GOT3 (cell line): ENCODE data around the gene IHH.
A peak's percentile ranks its signal among the peaks of the same experiment; 100 is the strongest.

ENCODE experiments used
- DNase-seq: peaks from one replicate; lab custom pipeline; 2025; ENCODE audit warnings: mixed read lengths; lab: John Stamatoyannopoulos, UW

The IHH gene

GRCh38 chr2:219041252-219041651, 19.5 kb downstream of the IHH start, which contains the start of gene CFAP65:
Gene CFAP65, minus strand, starts transcription at chr2:219041516. Its CDS starts 2,468 bp downstream, at chr2:219039048.
- DNase-seq, result no peak

- DNase-seq, result no peak
Measured at GRCh38 chr2:219038600-219038999, 22.1 kb downstream of the IHH start.

DNA sequence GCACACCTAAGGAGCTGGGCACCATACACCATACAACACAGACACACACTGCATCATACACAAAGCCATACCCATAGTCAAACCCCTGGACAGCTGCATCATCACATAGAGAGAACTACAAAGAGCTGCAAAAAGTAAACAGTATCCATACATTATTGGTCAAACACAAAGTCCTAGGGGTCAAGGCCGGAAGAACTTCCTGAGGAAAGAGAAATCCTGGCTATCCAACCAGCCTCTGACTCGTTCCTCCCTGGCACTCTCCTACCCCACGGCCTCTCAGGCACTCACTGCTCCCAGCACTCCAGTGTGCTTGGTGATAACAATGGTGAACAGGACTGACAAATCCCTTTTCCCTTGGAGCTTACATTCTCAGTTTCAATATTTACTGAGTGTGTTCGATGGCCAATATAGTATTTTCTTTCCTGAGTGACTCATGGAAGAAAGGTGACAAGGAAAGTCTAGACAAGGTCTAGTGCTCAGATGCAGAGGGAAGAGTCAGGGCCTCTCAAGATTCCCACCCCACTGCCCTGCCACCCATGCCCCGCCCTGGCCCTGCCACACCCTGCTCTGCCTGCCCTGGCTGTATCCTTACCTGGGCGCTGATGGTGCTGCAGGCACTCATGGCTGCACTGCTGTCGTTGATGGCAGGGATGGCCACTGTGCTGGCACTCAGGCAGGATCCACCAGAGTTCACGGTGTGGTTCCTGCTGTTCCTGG, 22.8 kb downstream of the IHH start:
- DNase-seq, result no peak

DNA sequence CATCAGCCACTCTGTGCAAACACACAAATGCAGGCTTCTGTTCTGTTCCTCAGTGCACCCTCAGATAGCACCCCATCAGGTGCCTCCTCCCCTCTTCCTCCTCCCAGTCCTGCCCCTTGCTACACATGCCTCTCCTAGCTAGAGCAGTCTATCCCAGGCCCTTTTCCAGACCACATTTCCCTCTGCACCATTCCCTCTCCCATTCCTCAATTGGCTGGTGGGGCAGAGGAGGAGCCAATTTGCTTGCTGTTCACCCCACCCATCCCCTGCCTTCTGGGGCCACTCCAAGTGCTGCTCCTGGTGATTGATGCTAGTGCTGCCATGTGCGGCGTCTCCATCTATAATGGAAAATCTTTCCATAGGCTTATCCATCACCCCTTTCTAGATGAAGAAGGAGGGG, 24.8 kb downstream of the IHH start:
- no peak for DNase-seq

- DNase-seq, result no peak
Measured at GRCh38 chr2:219034823-219035222, 25.9 kb downstream of the IHH start.

- no peak for DNase-seq
Measured at GRCh38 chr2:219032051-219032745, 28.5 kb downstream of the IHH start.

DNA sequence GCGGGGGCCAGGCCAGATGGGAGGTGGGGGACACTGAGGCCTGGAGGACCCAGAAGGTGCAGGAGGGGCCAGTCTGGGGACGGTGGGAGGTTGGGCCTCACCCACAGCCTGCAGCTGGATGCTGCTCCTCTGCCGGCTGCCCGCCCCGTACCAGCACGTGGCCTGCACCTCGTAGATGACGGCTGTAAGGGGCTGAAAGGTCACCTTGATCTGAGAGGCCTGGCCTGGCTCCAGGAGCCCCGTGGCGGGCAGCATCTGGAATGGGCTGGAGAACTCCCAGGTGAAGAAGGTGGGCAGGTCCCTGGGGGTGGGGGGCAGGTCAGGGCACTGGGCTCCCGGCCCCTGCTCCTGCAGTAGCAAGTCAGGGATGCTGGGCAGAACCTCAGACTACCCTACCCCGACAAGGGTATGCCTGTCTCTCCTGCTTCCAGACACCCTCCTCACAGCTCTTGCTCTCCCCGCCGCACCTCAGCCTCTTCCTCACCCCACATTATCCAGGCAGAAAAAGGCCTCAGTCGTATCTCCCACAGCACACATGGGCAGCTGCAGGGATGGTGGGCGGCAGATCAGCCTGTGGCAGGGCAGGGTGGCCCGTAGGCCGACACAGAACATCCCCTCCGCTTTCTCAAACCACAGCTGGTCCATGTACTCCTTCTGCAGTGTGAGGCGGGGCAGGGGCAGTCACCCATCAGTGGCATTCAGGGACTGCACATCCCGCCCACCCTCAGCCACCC, 29.5 kb downstream of the IHH start:
- no peak for DNase-seq

DNA sequence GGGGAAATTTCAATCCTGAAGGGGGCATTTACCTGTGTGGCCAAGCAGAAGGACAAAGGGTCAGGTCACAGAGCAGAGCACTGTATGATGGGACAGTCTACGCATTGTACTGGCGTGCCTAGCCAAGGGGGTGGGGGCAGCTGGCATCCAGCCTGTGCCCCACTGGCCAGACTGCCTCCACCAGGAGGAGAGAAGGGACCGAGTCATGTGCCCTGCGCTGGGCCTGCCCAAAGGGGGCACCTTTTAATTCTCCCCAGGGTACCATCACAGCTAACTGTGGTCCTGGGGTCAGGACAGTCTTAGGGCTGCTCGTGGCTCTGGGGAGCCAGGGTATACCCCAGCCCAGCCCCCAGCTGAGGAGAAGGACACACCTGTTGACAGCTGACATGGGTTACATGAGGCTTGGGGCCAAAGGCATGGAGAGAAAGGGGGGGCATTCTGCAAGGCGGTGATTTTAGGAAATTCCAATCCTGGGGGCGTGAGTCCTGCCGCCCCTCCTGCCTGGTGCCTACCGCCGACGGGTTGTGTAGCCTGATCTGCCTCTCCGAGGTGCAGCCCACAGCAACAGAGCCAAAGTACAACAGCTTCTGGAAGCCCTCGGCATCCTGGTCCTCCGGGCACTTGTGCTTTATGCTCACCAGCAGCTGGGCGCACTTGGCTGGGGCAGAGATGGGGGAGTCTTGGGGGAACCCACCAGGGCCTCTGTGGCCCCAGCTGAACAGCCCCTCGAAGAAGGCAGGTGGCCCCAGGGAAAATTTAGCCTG, 30.4 kb downstream of the IHH start:
- DNase-seq, result no peak

DNA sequence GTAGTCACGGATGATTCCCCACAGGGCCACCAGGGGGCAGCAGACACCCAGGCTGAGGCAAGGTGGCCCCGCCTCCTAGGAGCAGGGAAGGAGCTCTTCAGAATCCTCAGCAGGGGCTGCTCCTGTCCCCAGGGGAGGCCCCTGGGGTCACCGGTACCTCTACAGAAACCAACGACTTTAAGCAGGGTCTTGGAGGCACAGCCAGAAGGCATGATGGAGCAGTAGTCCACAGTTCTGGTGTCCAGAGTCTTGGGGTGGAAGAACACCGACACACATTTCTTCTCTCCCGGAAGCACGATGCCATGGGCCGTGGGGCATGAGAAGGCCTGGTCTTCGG, 30.9 kb downstream of the IHH start:
- peak; percentile 63 for DNase-seq

- no peak for DNase-seq
Measured at GRCh38 chr2:219028996-219029828, 31.5 kb downstream of the IHH start.

DNA sequence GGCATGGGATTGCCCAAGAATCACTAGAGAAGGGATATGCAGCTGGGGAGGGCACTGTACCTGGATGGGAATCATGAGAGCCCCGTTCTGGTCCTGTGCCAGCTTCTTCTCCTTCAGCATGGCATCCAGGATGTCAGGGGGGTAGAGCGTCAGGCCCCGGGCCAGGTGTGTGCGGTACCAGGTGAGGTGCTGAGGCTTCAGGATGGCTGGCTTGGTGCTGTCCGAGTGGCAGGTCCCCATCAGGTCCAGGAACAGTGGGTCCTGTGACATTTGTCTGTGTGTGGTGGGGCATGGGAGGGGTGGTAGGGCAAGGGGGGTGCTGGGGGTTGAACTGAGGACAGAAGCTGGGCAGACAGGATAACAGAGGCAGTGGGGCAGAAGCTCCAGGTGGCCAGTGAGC, 32.6 kb downstream of the IHH start:
- no peak for DNase-seq

DNA sequence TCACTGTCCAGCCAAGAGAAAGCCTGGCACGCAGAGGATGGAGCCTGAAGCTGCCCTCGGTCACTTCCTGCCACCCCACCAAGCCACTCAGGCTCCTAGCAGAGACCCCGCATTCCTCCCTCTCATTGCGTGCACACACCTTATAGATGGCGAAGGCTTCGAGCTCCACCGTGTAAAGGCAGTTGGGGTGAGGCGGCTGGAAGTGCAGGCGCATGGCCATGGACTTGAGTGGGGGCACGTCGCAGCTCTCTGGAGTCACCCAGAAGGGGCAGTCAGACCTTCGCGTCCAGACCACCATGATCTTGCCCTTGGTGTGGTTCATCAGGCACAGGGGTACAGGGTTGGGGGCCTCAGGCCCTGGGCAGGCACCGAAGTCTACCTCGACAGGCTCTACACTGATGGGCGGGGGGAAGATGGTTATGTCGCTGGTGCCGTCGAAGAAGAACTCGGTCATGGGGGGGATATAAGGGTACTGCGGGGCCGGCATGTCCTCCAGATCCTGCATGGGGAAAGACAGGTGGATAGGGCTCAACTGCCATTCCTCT, 33.1 kb downstream of the IHH start:
- no peak for DNase-seq

GRCh38 chr2:219026946-219027345, 33.8 kb downstream of the IHH start:
- no peak for DNase-seq

- DNase-seq, result no peak
Measured at GRCh38 chr2:219025637-219026585, 34.8 kb downstream of the IHH start.

GRCh38 chr2:219024059-219024458, 36.7 kb downstream of the IHH start:
- no peak for DNase-seq

DNA sequence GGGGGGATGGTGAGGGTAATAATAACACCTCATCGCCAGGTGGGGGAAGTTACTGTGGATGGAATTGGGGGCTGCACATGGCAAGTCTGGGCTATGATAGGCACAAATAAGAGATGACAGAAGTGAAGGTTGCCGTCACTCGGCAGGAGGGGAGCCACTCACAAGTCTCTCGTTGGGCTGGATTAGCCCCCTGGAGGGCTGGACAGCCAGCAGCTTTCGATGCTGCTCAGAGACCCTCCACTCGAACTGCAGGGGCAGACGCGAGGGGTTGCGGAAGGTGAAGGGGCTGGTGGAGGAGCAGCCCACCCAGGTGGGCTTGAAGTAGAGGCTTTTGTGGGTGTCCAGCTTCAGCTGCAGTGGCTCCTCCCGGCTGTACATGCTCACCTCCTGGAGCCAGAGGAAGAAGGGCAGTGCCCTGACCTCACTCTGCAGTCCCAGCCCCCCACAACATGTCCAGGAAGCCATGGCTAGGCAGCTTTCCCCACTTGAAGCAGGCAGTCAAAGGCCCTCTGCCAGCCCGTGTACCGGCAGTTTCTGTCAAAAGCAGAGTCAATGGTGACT, 37.6 kb downstream of the IHH start:
- no peak for DNase-seq

DNA sequence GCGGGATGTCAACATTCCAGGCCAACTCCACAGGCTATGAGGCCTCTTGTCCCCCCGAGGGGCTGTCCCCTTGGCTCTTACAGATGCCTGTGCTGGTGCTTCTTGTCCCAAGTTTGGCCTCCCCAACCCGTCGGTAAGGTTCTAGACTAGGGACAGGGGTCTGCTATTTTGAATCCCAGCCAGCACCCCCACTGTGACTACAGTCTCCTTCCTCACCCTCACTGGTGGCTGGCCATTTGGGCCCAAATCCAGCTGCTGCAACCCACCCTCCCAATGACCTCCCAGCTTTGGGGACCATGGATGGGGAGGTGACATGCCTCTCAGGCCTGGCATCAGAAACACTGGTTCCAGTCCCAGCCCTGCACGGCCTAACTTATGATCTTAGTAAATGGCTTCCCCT, 38.1 kb downstream of the IHH start:
- no peak for DNase-seq

DNA sequence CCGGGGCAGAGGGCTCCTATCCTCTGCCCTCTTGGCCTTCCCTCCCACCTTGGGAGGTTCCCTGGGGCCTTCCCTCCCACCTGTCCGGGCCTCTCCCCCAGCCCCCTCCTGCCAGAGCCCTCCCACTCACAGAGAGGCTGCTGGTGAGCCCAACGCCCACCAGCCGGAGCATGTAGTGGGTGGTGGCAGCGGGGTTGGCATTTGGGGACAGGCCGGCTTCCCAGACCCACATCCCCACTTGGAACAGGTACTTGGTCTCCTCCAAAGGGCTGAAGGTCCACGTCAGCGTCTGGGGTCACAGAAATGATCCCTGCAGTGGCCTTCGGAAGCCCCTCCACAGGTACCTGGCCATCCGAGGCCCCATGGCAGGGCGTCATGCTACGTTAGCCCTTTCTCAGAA, 38.7 kb downstream of the IHH start:
- no peak for DNase-seq

DNA sequence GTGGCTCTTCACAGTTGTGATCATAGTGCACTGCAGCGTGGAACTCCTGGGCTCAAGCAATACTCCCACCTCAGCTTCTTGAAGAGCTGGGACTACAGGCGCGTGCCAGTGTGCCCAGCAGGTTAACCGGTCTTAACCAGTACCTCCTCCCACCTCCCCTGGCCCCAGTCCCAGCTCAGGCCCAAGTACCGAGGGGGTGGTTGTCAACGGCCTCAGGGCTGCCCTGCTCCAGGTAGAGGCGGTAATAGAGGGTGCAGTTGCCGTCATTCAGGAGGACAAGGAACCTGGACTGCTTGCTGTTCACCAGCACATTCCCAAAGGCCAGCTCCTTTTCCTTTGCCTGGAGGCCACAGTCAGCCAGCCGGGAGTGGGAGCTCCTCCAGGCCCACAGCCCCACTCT, 39.1 kb downstream of the IHH start:
- DNase-seq, result no peak
